Esophagus muscularis mucosa (tissue), 4 donors: ENCODE measurements around the gene ACTR8. TPM values are rescaled to one million over a fixed set of nuclear protein-coding genes. Genes with fewer than 3 reads are reported as not detected.

Experiments
- DNase-seq: peaks from one replicate; pipeline ENCODE4 v3.0.0-alpha.2; 2017; ENCODE audit errors: extremely low spot score
- H3K27ac ChIP-seq, 4 donors: fragments of 200-600 bp; sonication (generic); replicated peaks in 1 of 4; 1 replicate in 3 of 4; 2 replicates in 1 of 4; pipeline ENCODE4 v1.5.1; 2016 to 2019; ENCODE audit warnings: mild to moderate bottlenecking in 1 of 4
- H3K27me3 ChIP-seq, 4 donors: fragments of 200-600 bp; sonication (generic); one replicate each; pipeline versions ENCODE4 v1.5.1 to v1.6.0; 2016 to 2019
- H3K36me3 ChIP-seq, 4 donors: fragments of 200-600 bp; sonication (generic); one replicate each; pipeline ENCODE4 v1.5.1; 2016 to 2019
- H3K4me1 ChIP-seq, 4 donors: fragments of 200-600 bp; sonication (generic); one replicate each; pipeline ENCODE4 v1.5.1; 2016 to 2019
- H3K4me3 ChIP-seq, 4 donors: fragments of 200-600 bp; sonication (generic); 1 replicate in 2 of 4; 2 replicates in 2 of 4; pipeline ENCODE4 v1.5.1; 2016 to 2019; ENCODE audit warnings: mild to moderate bottlenecking in 4 of 4, moderate library complexity in 1 of 4
- H3K9me3 ChIP-seq, 4 donors: fragments of 200-600 bp; sonication (generic); 1 replicate in 3 of 4; 2 replicates in 1 of 4; pipeline ENCODE4 v1.5.1; 2016 to 2019
- EP300 ChIP-seq: sonication (generic); formaldehyde crosslinking; IDR thresholded peaks from one replicate; pipeline ENCODE4 v1.6.1; 2017; ENCODE audit warnings: antibody characterized with exemption
- POLR2A ChIP-seq: fragments of 450-650 bp; IDR thresholded peaks from one replicate; pipeline ENCODE4 v1.6.1; 2017; ENCODE audit warnings: antibody characterized with exemption, moderate library complexity, mild to moderate bottlenecking, low read depth
- POLR2AphosphoS5 ChIP-seq, 2 donors: sonication (generic); formaldehyde crosslinking; IDR thresholded peaks; one replicate each; pipeline ENCODE4 v1.6.1; 2017; ENCODE audit warnings: antibody characterized with exemption in 2 of 2
- WGBS: methylation state at CpG from one replicate; pipeline ENCODE4 v1.1.5; 2018; 5-methylcytosine and 5-hydroxymethylcytosine counted together
- intact Hi-C: fragments of 100-400 bp; cut with DNase I; formaldehyde crosslinking; loops from one replicate; pipeline ENCODE4 v1.15.1; 2023
- total RNA-seq, 4 donors: library from RNA; depleted of rRNA; stranded (reverse); fragments of >200 nt; gene quantifications; one replicate each; pipeline versions ENCODE4 v1.1.0 to v1.2.1, GENCODE V29; 2016
- TF ChIP-seq, protein P1 (sequence below), 3 experiments: fragments of 200-600 bp in 2 of 3; fragments of 450-650 bp in 1 of 3; sonication (generic) in 2 of 3; IDR thresholded peaks; one replicate each; pipeline ENCODE4 v1.5.1; 2017 to 2019; ENCODE audit warnings: antibody characterized with exemption in 3 of 3, mild to moderate bottlenecking in 2 of 3, moderate library complexity in 1 of 3

Gene ACTR8
- total RNA-seq, 4 donors from 2014 or later, result 18.3 to 30.7 (median 21.9) TPM

DNA sequence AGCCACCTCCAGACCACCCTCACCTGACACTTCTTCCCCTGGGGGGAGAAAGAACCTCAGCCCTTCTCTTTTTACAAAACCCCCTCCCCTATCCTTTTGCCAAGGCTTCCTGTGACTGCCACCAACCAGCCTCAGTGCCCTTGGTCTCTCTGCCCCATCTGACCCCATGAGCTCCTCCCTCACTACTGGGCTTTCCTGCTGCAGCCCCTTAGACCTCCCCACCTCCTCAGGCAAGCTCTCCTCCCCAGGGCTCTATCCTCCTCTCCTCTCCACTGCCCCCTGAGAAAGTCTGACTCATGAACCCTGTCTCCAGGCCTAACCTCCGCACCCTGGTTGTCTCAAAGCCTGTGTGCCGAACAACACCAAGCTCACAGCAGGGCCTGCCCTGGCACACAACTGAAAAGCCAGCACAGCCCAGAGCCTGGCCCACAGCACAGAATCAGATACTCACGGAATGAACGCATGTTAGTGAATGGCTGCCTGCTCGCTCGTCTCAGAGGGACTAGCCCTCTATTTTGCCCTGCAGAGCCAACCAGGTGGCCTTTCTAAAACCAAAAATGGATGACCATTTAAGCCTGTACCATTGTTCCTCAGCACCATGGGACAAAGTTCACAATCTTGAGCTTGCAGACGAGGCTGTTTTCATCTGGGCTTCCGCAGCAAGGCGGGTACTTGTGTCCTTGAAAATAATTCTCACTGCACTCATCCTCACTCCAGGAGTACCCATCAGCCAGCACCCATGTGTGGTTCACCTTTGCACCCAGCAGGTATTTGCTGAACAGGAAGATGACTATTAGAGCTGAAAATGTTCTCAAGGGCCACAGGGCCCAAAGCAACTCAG, 37.5 kb downstream of the ACTR8 start:
- peaks cover 8 to 19% (median 16%) of the 10 kb centered on the region in 4 donors for H3K4me1 ChIP-seq
- WGBS, result 93% methylated on average over 6 of the region's 9 CpGs
- DNase-seq, result no peak
- intact Hi-C loops, result no loop called here
- H3K27me3 ChIP-seq, result peaks cover 0 to 31% (median 2%) of the 10 kb centered on the region in 4 donors
- TF ChIP-seq POLR2AphosphoS5 (IDR thresholded peaks at IDR 0.05) (no peak), EP300 (no peak), POLR2A (no peak)
- TF ChIP-seq, protein P1, sequence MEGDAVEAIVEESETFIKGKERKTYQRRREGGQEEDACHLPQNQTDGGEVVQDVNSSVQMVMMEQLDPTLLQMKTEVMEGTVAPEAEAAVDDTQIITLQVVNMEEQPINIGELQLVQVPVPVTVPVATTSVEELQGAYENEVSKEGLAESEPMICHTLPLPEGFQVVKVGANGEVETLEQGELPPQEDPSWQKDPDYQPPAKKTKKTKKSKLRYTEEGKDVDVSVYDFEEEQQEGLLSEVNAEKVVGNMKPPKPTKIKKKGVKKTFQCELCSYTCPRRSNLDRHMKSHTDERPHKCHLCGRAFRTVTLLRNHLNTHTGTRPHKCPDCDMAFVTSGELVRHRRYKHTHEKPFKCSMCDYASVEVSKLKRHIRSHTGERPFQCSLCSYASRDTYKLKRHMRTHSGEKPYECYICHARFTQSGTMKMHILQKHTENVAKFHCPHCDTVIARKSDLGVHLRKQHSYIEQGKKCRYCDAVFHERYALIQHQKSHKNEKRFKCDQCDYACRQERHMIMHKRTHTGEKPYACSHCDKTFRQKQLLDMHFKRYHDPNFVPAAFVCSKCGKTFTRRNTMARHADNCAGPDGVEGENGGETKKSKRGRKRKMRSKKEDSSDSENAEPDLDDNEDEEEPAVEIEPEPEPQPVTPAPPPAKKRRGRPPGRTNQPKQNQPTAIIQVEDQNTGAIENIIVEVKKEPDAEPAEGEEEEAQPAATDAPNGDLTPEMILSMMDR (IDR thresholded peaks at IDR 0.05), result no peak
- H3K4me3 ChIP-seq, result no peak overlapping the region
- H3K27ac ChIP-seq, result no peak overlapping the region
- no peaks in the 10 kb centered on the region for H3K36me3 ChIP-seq
- H3K9me3 ChIP-seq, result no peaks in the 10 kb centered on the region

DNA sequence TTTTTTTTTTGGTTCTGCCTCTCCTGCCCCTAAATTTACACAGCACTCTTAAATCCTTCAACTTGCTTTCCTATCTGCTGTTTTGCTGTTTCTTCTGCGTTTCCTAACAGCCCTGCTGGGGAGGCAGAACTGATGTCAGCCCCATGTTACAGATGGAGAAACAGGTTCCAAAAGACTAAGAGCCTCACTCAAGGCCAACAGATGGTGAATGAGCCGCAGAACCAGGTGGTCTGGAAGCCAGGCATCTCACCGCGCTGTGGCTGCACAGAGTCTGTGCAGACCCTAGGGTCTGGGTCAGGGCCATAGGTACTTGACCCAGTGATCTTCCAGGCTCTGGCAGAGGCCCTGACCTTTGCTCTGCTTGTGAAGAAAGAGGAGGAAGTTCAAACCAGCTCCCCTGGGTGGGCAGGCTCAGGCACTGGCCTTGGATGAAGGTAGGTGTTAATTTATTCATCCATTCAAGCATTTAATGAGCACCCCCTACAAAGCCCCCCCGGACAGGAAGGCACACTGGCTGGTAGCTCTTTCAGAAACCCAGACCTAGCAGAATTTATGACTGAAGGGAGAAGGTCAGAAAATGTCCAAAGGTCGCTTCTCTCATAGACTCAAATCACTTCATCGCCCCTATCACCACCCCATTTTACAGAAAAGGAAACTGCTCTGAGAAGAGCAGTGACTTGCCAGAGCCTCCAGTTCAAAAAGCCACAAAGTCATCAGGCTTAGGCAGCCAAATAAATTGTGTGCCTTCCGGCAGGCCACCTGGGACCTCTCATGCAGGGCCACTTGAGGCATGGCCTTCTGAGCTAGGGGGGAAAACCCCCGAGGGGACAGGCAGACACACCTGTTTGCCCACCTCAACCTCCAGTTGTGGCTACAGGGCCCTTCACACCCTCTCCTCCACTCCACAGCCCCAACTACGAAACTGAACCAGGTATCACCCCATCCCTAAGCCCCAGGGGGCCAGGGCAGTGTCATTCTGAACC, 38.5 kb downstream of the ACTR8 start:
- 88% methylated on average over 10 of the region's 10 CpGs for WGBS

DNA sequence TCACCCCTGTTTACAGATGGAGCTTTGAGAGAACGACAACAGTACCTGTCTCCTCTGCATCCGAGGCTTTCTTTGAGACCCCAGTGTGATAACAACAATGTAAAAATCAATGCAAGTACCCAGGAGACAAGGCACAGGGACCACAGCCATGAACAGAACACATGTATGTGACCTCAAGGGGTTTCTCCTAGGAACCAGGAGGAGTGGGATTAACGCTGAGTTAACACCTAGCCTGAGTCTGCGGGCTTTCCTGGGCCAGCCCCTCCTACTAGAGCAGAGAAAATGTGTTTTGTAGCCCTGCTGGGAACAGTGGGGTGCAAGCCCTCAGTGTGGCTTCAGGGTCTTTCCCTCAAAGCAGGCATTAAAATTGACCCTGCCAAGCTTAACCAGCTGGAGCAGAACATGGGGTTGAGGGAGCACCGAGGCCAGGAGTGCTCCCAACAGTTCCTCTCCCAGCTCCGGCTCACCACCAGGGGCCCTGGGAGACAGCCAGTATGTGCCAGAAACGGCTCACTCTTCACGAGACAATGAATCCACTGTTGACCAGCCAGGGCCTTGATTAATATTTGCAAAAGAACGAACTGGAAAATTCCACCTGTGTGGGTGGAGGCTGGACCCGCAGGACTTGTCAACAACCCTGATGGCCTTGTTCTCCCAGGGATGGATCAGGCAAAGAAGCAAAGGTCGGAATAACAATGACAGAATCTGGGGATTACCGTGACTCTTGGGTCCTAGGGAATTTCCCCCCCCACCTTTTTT, 39.3 kb downstream of the ACTR8 start:
- H3K27ac ChIP-seq, result no peak overlapping the region
- WGBS, result 41% methylated on average over 11 of the region's 12 CpGs

More for the DNA sequence above, 38.5 kb downstream of the ACTR8 start:
- Histone ChIP-seq H3K36me3 (peaks cover 0 to 4% (median 0%) of the 10 kb centered on the region in 4 donors), H3K4me3 (no peak overlapping the region), H3K27me3 (peaks cover 0 to 27% (median 2%) of the 10 kb centered on the region in 4 donors), H3K4me1 (peaks cover 8 to 19% (median 16%) of the 10 kb centered on the region in 4 donors), H3K27ac (no peak overlapping the region), H3K9me3 (no peaks in the 10 kb centered on the region)
- TF ChIP-seq, protein P1 (IDR thresholded peaks at IDR 0.05), result no peak
- TF ChIP-seq EP300 (no peak), POLR2A (no peak), POLR2AphosphoS5 (IDR thresholded peaks at IDR 0.05) (no peak)
- intact Hi-C loops, result no loop called here
- no peak for DNase-seq

DNA sequence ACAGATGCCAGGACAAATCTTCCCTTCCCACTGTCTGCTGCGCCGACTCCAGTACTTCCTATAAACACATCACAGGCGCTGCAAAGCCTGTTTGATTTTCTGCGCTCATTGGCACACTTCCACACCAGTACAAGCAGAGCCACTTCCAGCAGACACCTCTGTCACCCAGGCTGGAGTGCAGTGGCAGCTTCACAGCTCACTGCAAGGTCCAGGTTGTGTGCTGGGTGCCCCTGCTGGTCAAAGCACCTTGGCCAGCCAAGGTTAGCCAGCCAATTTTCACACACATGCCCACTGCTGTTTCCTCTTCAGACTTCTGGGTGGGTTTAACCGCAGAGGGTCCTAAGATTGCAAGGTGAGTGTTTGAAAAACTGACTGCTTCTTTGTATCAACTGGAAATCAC, 40.7 kb downstream of the ACTR8 start:
- H3K9me3 ChIP-seq, result no peaks in the 10 kb centered on the region
- TF ChIP-seq, protein P1 (IDR thresholded peaks at IDR 0.05), result no peak
- TF ChIP-seq EP300, result no peak
- no peak for TF ChIP-seq POLR2A
- no peak for TF ChIP-seq POLR2AphosphoS5 (IDR thresholded peaks at IDR 0.05)
- H3K36me3 ChIP-seq, result peaks cover 0 to 4% (median 0%) of the 10 kb centered on the region in 4 donors
- H3K4me1 ChIP-seq, result peaks cover 0 to 11% (median 9%) of the 10 kb centered on the region in 4 donors
- DNase-seq, result no peak
- intact Hi-C loops, result no loop called here
- no peak overlapping the region for H3K4me3 ChIP-seq
- peaks cover 0 to 10% (median under 1%) of the 10 kb centered on the region in 4 donors for H3K27me3 ChIP-seq
- 87% methylated on average over 5 of the region's 5 CpGs for WGBS
- no peak overlapping the region for H3K27ac ChIP-seq

More for the DNA sequence above, 39.3 kb downstream of the ACTR8 start:
- Histone ChIP-seq H3K36me3 (peaks cover 0 to 4% (median 0%) of the 10 kb centered on the region in 4 donors), H3K27me3 (peaks cover 0 to 22% (median 2%) of the 10 kb centered on the region in 4 donors), H3K4me1 (peaks cover 8 to 19% (median 16%) of the 10 kb centered on the region in 4 donors), H3K4me3 (no peak overlapping the region), H3K9me3 (no peaks in the 10 kb centered on the region)
- intact Hi-C loops, result no loop called here
- TF ChIP-seq, protein P1 (IDR thresholded peaks at IDR 0.05), result peak in 1 of 3 experiments; percentile 3
- no peak for TF ChIP-seq POLR2A
- no peak for DNase-seq
